ENCODE results near the gene IPCEF1.

DNA sequence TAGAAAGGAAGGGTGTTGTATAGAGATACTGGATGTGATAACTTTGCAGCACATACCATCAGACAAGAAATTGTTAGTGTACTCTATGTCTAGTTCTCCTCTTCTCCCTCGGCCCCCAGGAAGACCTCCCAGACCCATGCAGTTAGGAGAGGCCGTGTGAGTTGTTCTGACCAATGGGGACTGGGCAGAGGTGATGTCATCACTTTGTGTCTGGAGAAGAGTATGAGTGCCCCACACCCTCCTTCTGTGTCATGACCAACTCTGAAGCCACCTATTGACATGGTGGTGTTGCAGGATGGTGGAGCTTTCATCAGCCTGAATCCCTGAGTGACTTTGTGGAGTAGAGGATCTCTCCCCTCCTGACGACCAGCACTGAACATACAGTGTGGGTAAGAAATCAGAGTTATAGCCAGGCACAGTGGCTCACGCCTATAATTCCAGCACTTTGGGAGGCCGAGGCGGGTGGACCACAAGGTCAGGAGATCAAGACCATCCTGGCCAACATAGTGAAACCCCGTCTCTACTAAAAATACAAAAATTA is 72.2 kb downstream of the IPCEF1 start:
- TF ChIP-seq, protein P1, sequence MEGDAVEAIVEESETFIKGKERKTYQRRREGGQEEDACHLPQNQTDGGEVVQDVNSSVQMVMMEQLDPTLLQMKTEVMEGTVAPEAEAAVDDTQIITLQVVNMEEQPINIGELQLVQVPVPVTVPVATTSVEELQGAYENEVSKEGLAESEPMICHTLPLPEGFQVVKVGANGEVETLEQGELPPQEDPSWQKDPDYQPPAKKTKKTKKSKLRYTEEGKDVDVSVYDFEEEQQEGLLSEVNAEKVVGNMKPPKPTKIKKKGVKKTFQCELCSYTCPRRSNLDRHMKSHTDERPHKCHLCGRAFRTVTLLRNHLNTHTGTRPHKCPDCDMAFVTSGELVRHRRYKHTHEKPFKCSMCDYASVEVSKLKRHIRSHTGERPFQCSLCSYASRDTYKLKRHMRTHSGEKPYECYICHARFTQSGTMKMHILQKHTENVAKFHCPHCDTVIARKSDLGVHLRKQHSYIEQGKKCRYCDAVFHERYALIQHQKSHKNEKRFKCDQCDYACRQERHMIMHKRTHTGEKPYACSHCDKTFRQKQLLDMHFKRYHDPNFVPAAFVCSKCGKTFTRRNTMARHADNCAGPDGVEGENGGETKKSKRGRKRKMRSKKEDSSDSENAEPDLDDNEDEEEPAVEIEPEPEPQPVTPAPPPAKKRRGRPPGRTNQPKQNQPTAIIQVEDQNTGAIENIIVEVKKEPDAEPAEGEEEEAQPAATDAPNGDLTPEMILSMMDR (IDR thresholded peaks at IDR 0.05; ENCODE audit: extremely low read depth in 1 of 2, insufficient read depth in 1 of 2, low read depth in 1 of 2, low read length in 2 of 2), result no peak
- TF ChIP-seq JUN (IDR thresholded peaks at IDR 0.05; ENCODE audit: borderline replicate concordance, insufficient read depth, insufficient read length, low read depth) (no peak), EZH2 (IDR thresholded peaks at IDR 0.05; ENCODE audit: borderline replicate concordance, low read depth, low read length, severe bottlenecking) (no peak), POLR2A (IDR thresholded peaks at IDR 0.05; ENCODE audit: low read depth, low read length) (no peak), POLR2AphosphoS5 (IDR thresholded peaks at IDR 0.05; ENCODE audit: insufficient read depth, low read depth, low read length) (no peak), MYC (IDR thresholded peaks at IDR 0.05; ENCODE audit: low read depth, low read length) (no peak), GATA2 (IDR thresholded peaks at IDR 0.05; ENCODE audit: insufficient read depth, insufficient read length, low read depth, low read length) (no peak), FOS (IDR thresholded peaks at IDR 0.05; ENCODE audit: borderline replicate concordance, insufficient read depth, low read length) (no peak)
- TF ChIP-seq, protein P2, sequence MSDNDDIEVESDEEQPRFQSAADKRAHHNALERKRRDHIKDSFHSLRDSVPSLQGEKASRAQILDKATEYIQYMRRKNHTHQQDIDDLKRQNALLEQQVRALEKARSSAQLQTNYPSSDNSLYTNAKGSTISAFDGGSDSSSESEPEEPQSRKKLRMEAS (IDR thresholded peaks at IDR 0.05; ENCODE audit: insufficient read depth, insufficient read length), result no peak
